Measurements from ENCODE around the gene OSBPL7. TPM values are rescaled to one million over a fixed set of nuclear protein-coding genes. Genes with fewer than 3 reads are reported as not detected.

OSBPL7 gene
- total and polyA plus RNA-seq, 2 of the 13 experiments (the other 11 are each of a cell fraction or from before 2014, with no cell fraction given) = 4.7 to 6.6 TPM

DNA sequence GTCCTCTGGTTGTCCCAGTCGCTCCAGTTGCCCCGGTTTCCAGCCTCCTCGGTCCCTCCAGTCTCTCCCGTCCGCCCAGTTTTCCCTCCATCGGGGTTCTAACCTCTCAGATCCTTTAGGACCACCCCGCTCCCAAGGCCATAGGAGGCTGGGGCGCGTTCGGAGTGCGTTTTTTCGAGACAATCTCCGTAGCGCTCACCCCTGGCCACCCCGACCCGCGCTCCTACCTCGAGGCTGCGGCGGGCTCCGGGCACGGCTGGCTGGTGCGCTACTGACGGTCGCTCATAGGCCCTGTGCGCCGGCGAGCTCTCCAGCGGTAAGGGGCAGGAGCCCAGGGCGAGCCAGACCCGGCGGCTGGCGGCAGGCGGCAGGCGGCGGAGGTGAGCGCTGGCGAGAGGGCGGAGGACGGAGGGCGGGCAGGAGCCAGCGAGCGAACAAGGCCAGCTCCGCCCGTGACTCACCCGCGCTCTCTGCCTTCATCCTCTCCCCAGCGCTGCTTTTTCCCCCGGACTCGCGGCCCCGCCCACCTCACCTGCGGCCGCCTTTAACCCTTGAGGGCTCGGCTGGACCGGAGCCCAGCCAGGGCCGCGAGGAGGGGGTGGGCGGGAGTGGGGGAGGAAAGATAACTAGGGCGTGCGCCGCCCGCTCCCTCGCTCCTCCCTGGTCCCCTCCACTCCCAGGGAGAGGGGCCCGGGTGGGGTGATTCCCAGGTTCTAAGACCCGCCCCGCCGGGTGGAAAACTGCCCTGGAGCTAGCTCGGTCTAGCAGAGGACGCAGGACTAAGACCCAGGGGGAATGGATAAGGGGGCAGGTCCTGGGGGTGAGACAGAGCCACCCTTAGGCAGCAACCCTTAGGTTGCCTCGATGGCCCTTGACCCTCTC lies 29.3 kb upstream of the OSBPL7 start, which contains the start of gene SP6 (continued):
- 0 out of 2 replicates have a peak, but pooled peaks have one; percentile 53 for TF ChIP-seq ZNF292 (CRISPR knock-in tag; IDR thresholded peaks at IDR 0.05; ENCODE audit: borderline replicate concordance, low read depth)
- TF ChIP-seq ZNF629 (CRISPR knock-in tag; conservative IDR thresholded peaks at IDR 0.05) = no peak
- peak; percentile 93; the same call in 1 of the 2 replicates for TF ChIP-seq MTA1 (CRISPR knock-in tag; IDR thresholded peaks at IDR 0.05; ENCODE audit: borderline replicate concordance)
- 0 out of 2 replicates have a peak, but pooled peaks have one; percentile 34 for TF ChIP-seq ZNF776 (CRISPR knock-in tag; IDR thresholded peaks at IDR 0.05)
- TF ChIP-seq FOXO1 (CRISPR knock-in tag; IDR thresholded peaks at IDR 0.05) = peak; percentile 61; the same call in 1 of the 2 replicates
- TF ChIP-seq, protein P1, sequence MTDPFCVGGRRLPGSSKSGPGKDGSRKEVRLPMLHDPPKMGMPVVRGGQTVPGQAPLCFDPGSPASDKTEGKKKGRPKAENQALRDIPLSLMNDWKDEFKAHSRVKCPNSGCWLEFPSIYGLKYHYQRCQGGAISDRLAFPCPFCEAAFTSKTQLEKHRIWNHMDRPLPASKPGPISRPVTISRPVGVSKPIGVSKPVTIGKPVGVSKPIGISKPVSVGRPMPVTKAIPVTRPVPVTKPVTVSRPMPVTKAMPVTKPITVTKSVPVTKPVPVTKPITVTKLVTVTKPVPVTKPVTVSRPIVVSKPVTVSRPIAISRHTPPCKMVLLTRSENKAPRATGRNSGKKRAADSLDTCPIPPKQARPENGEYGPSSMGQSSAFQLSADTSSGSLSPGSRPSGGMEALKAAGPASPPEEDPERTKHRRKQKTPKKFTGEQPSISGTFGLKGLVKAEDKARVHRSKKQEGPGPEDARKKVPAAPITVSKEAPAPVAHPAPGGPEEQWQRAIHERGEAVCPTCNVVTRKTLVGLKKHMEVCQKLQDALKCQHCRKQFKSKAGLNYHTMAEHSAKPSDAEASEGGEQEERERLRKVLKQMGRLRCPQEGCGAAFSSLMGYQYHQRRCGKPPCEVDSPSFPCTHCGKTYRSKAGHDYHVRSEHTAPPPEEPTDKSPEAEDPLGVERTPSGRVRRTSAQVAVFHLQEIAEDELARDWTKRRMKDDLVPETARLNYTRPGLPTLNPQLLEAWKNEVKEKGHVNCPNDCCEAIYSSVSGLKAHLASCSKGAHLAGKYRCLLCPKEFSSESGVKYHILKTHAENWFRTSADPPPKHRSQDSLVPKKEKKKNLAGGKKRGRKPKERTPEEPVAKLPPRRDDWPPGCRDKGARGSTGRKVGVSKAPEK (CRISPR knock-in tag; IDR thresholded peaks at IDR 0.05; ENCODE audit: borderline replicate concordance) = 0 out of 2 replicates have a peak, but pooled peaks have one; percentile 26
- TF ChIP-seq ZNF672 (CRISPR knock-in tag; IDR thresholded peaks at IDR 0.05) = no peak
- TF ChIP-seq HOXA3 (CRISPR knock-in tag; IDR thresholded peaks at IDR 0.05) = peak; percentile 70; the same call in 1 of the 2 replicates
- TF ChIP-seq, protein P2, sequence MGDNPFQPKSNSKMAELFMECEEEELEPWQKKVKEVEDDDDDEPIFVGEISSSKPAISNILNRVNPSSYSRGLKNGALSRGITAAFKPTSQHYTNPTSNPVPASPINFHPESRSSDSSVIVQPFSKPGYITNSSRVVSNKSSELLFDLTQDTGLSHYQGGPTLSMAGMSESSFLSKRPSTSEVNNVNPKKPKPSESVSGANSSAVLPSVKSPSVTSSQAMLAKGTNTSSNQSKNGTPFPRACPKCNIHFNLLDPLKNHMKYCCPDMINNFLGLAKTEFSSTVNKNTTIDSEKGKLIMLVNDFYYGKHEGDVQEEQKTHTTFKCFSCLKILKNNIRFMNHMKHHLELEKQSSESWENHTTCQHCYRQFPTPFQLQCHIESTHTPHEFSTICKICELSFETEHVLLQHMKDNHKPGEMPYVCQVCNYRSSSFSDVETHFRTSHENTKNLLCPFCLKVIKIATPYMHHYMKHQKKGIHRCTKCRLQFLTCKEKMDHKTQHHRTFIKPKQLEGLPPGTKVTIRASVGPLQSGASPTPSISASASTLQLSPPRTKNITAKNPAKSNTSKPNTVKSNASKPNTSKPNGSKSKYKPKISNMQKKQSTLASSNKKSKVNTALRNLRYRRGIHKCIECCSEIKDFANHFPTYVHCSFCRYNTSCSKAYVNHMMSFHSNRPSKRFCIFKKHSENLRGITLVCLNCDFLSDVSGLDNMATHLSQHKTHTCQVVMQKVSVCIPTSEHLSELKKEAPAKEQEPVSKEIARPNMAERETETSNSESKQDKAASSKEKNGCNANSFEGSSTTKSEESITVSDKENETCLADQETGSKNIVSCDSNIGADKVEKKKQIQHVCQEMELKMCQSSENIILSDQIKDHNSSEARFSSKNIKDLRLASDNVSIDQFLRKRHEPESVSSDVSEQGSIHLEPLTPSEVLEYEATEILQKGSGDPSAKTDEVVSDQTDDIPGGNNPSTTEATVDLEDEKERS (CRISPR knock-in tag; IDR thresholded peaks at IDR 0.05) = peak; percentile 42; the same call in 1 of the 2 replicates
- TF ChIP-seq, protein P3, sequence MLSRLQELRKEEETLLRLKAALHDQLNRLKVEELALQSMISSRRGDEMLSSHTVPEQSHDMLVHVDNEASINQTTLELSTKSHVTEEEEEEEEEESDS (CRISPR knock-in tag; IDR thresholded peaks at IDR 0.05; ENCODE audit: borderline replicate concordance) = no peak
- TF ChIP-seq ZBTB21 (CRISPR knock-in tag; IDR thresholded peaks at IDR 0.05) = no peak
- TF ChIP-seq GTF3A (CRISPR knock-in tag; conservative IDR thresholded peaks at IDR 0.05) = peak; percentile 51
- TF ChIP-seq, protein P4, sequence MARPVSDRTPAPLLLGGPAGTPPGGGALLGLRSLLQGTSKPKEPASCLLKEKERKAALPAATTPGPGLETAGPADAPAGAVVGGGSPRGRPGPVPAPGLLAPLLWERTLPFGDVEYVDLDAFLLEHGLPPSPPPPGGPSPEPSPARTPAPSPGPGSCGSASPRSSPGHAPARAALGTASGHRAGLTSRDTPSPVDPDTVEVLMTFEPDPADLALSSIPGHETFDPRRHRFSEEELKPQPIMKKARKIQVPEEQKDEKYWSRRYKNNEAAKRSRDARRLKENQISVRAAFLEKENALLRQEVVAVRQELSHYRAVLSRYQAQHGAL (CRISPR knock-in tag; IDR thresholded peaks at IDR 0.05; ENCODE audit: not compliant biosample characterization) = peak; percentile 41
- peak; percentile 78 for TF ChIP-seq ZZZ3 (CRISPR knock-in tag; IDR thresholded peaks at IDR 0.05; ENCODE audit: borderline replicate concordance)
- TF ChIP-seq ZNF747 (CRISPR knock-in tag; IDR thresholded peaks at IDR 0.05; ENCODE audit: borderline replicate concordance) = 0 out of 2 replicates have a peak, but pooled peaks have one; percentile 48
- TF ChIP-seq SKI (IDR thresholded peaks at IDR 0.05; ENCODE audit: partially characterized antibody) = peak; percentile 81
- TF ChIP-seq SP1 (IDR thresholded peaks at IDR 0.05) = no peak
- peak; percentile 57; the same call in 1 of the 2 replicates for TF ChIP-seq SP1 (CRISPR knock-in tag; IDR thresholded peaks at IDR 0.05)
- peak; percentile 83; the same call in 1 of the 2 replicates for TF ChIP-seq ZNF556 (CRISPR knock-in tag; IDR thresholded peaks at IDR 0.05; ENCODE audit: borderline replicate concordance)

Data from HepG2 (cell line).